Heart left ventricle (tissue), 13 donors: ENCODE data around the gene PLAAT4.

Source experiments
- POLR2A ChIP-seq, 2 donors: fragments of 450-650 bp; IDR thresholded peaks; one replicate each; pipeline ENCODE4 v1.6.1; 2017; ENCODE audit warnings: antibody characterized with exemption in 2 of 2, mild to moderate bottlenecking in 2 of 2, moderate library complexity in 2 of 2
- TF ChIP-seq, protein P1 (sequence below), 12 donors: fragments of 200-600 bp; sonication (generic) in 4 of 12; IDR thresholded peaks; one replicate each; pipeline versions ENCODE4 v1.5.0 to v1.8.0; 2018 to 2022; ENCODE audit warnings: antibody characterized with exemption in 12 of 12, mild to moderate bottlenecking in 5 of 12
- donor health status: ischemic (EF 13 %, LVEDD 7.1; RV severe dilation, severe dysfunction).
- donor health status: DM: no; HTN: yes; CAD: no.
- donor health status: DM: no; HTN: no; CAD: no.
- donor health status: ischemic (EF 25% LVEDD 6.9; RV normal size, moderate dysfunction).
- donor health status: ischemic (EF 25% LVEDD 5.7; RV mildly dilated, moderate dysfunction).
- donor health status: ischemic (EF 35%, LVEDD 5.7; RV mildly dilated, moderate dysfunction).
- donor health status: nonischemic (EF 11% LVEDD 7.7; RV severe dilation, severe dysfunction).
- donor health status: DM: yes; HTN: yes; CAD: no.
- donor health status: PGD.
- donor health status: ischemic (EF 29% LVEDD 5.4; RV normal size, mild dysfunction).
- donor health status: nonischemic (EF 23%, LVEDD 6.1; RV moderate dilation, normal function).

- TF ChIP-seq, protein P1, sequence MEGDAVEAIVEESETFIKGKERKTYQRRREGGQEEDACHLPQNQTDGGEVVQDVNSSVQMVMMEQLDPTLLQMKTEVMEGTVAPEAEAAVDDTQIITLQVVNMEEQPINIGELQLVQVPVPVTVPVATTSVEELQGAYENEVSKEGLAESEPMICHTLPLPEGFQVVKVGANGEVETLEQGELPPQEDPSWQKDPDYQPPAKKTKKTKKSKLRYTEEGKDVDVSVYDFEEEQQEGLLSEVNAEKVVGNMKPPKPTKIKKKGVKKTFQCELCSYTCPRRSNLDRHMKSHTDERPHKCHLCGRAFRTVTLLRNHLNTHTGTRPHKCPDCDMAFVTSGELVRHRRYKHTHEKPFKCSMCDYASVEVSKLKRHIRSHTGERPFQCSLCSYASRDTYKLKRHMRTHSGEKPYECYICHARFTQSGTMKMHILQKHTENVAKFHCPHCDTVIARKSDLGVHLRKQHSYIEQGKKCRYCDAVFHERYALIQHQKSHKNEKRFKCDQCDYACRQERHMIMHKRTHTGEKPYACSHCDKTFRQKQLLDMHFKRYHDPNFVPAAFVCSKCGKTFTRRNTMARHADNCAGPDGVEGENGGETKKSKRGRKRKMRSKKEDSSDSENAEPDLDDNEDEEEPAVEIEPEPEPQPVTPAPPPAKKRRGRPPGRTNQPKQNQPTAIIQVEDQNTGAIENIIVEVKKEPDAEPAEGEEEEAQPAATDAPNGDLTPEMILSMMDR (IDR thresholded peaks at IDR 0.05), result no peak
- no peak for TF ChIP-seq POLR2A (IDR thresholded peaks at IDR 0.05)
Measured at GRCh38 chr11:63554877-63555223, 18.2 kb downstream of the PLAAT4 start.
